A549 (cell line): ENCODE results near the gene SLC47A2. TPM values are rescaled to one million over a fixed set of nuclear protein-coding genes. Genes with fewer than 3 reads are reported as not detected.

Experiments used
- ATAC-seq, 2 experiments: fragments of 200-7000 bp in 1 of 2; fragments of >200 bp in 1 of 2; cut with Nextera tagmentation in 1 of 2; cut with Tn5 transposase in 1 of 2; 3 replicates each; pipeline versions ENCODE4 v1.8.0 to v1.9.1; 2018 to 2020; ENCODE audit warnings: mild to moderate bottlenecking in 1 of 2, moderate library complexity in 1 of 2
- CTCF ChIA-PET: fragments of 300-600 bp; sonication (Branson Sonifier 250); formaldehyde crosslinking; extraction: SDS; loops from one replicate; lab custom pipeline; 2021; ENCODE audit warnings: antibody characterized with exemption, inconsistent platforms; lab: Yijun Ruan, JAX
- POLR2A ChIA-PET: fragments of 350-600 bp; formaldehyde crosslinking; extraction: SDS; loops from one replicate; lab custom pipeline; 2021; ENCODE audit warnings: antibody characterized with exemption, inconsistent platforms; lab: Yijun Ruan, JAX
- DNase-seq, 2 experiments: peaks; one replicate each; pipeline versions ENCODE4 v3.0.0 to v3.0.0-alpha.2; 2011 to 2016; ENCODE audit warnings: low read depth in 1 of 2, low spot score in 1 of 2
- FAIRE-seq: peaks from 2 replicates; lab custom pipeline; 2011; peaks lifted over from hg19 to GRCh38; lab: Jason Lieb, UNC
- H3K27ac ChIP-seq, 2 experiments: fragments of >200 bp; sonication (Bioruptor Twin); formaldehyde crosslinking; 3 replicates each; pipeline ENCODE4 v1.5.1; 2016 to 2017
- H3K4me1 ChIP-seq: fragments of >200 bp; sonication (Bioruptor Twin); formaldehyde crosslinking; 3 replicates; pipeline ENCODE4 v1.6.1; 2016
- H3K4me2 ChIP-seq: fragments of >200 bp; sonication (Bioruptor Twin); formaldehyde crosslinking; 3 replicates; pipeline ENCODE4 v1.6.1; 2016
- H3K4me3 ChIP-seq: fragments of >200 bp; sonication (Bioruptor Twin); formaldehyde crosslinking; 3 replicates; pipeline ENCODE4 v1.5.1; 2016
- H3K9me3 ChIP-seq: fragments of >200 bp; sonication (Bioruptor Twin); formaldehyde crosslinking; 3 replicates; pipeline ENCODE4 v1.6.1; 2016
- ATOH8 ChIP-seq: fragments of 250-450 bp; sonication (Bioruptor Pico); IDR thresholded peaks from 2 replicates; pipeline ENCODE4 v1.5.0; 2020; ENCODE audit warnings: low read depth, mild to moderate bottlenecking, moderate library complexity
- BHLHE40 ChIP-seq: IDR thresholded peaks from 2 replicates; pipeline ENCODE4 v1.6.1; 2012; ENCODE audit warnings: low read depth, low read length, inconsistent platforms
- CBX2 ChIP-seq: fragments of 200-600 bp; sonication (generic); IDR thresholded peaks from 2 replicates; pipeline ENCODE4 v1.6.1; 2016; ENCODE audit warnings: low read depth, mild to moderate bottlenecking, borderline replicate concordance
- CEBPB ChIP-seq, 2 experiments: fragments of >200 bp in 1 of 2; sonication (Bioruptor Twin) in 1 of 2; formaldehyde crosslinking in 1 of 2; IDR thresholded peaks; 2 replicates each; pipeline ENCODE4 v1.6.1; 2012 to 2016
- CTCF ChIP-seq: fragments of >200 bp; sonication (Bioruptor Twin); formaldehyde crosslinking; IDR thresholded peaks from 3 replicates; pipeline ENCODE4 v1.5.1; 2016
- EHMT2 ChIP-seq: fragments of 200-600 bp; sonication (generic); IDR thresholded peaks from 2 replicates; pipeline ENCODE4 v1.6.1; 2016; ENCODE audit warnings: antibody characterized with exemption, low read depth, mild to moderate bottlenecking, moderate library complexity
- ELK1 ChIP-seq: fragments of 150-350 bp; IDR thresholded peaks from 2 replicates; pipeline ENCODE4 v1.6.1; 2014; ENCODE audit warnings: low read depth, mild to moderate bottlenecking, low read length
- EP300 ChIP-seq, 2 experiments: fragments of >200 bp; sonication (Bioruptor Twin); formaldehyde crosslinking; IDR thresholded peaks; 2 replicates in 1 of 2; 3 replicates in 1 of 2; pipeline ENCODE4 v1.6.1; 2016 to 2017
- FOSL2 ChIP-seq, 2 experiments: fragments of 450-650 bp in 1 of 2; fragments of >200 bp in 1 of 2; sonication (Bioruptor Twin) in 1 of 2; formaldehyde crosslinking; IDR thresholded peaks; 2 replicates each; pipeline versions ENCODE4 v1.5.0 to v1.6.1; 2016 to 2020; ENCODE audit warnings: mild to moderate bottlenecking in 1 of 2, moderate library complexity in 1 of 2
- HEYL ChIP-seq: fragments of 250-450 bp; sonication (Bioruptor Pico); IDR thresholded peaks from 2 replicates; pipeline ENCODE4 v1.8.0; 2021; ENCODE audit warnings: mild to moderate bottlenecking, moderate library complexity
- KDM1A ChIP-seq: fragments of 200-600 bp; sonication (generic); IDR thresholded peaks from 2 replicates; pipeline ENCODE4 v1.6.1; 2016; ENCODE audit warnings: low read depth, mild to moderate bottlenecking
- MAX ChIP-seq: IDR thresholded peaks from 2 replicates; pipeline ENCODE4 v1.6.1; 2012
- MYC ChIP-seq: IDR thresholded peaks from 2 replicates; pipeline ENCODE4 v1.6.1; 2012; ENCODE audit warnings: mild to moderate bottlenecking, inconsistent platforms, low read length, improper control_type of control experiment, borderline replicate concordance
- NR3C1 ChIP-seq: fragments of >200 bp; sonication (Bioruptor Twin); formaldehyde crosslinking; IDR thresholded peaks from 3 replicates; pipeline ENCODE4 v1.6.1; 2017
- PHF8 ChIP-seq: fragments of 200-600 bp; sonication (generic); IDR thresholded peaks from 2 replicates; pipeline ENCODE4 v1.6.1; 2016; ENCODE audit warnings: low read depth, mild to moderate bottlenecking, antibody characterized with exemption, moderate library complexity, borderline replicate concordance
- TFCP2L1 ChIP-seq: fragments of 250-450 bp; sonication (Bioruptor Pico); IDR thresholded peaks from 2 replicates; pipeline ENCODE4 v1.5.0; 2021; ENCODE audit warnings: mild to moderate bottlenecking
- WGBS: methylation state at CpG from one replicate; pipeline ENCODE4 v1.1.6; 2017; ENCODE audit errors: missing lambda C conversion rate; 5-methylcytosine and 5-hydroxymethylcytosine counted together
- polyA plus RNA-seq, 4 experiments: library from polyadenylated mRNA; depleted of rRNA in 3 of 4; stranded (reverse); fragments of >200 nt; fragmentation: RNase III in 1 of 4; extraction: RNeasy Plus Mini Kit Qiagen cat#74134 plus additional on column Dnase treatment in 1 of 4; gene quantifications; 2 replicates in 3 of 4; 3 replicates in 1 of 4; pipeline ENCODE4 v1.2.3, GENCODE V29; 2011 to 2017

Gene SLC47A2
- polyA plus RNA-seq, 2 of the 4 experiments (the other 2 are of a cell fraction): 0.13 to 0.27 TPM

- TF ChIP-seq BHLHE40 (no peak), EP300 (IDR thresholded peaks at IDR 0.05) (no peak), KDM1A (no peak), NR3C1 (no peak)
These were observed 74.0 kb downstream of the SLC47A2 start (continued) for GRCh38 chr17:19642373-19642893.

- Histone ChIP-seq H3K27ac (no peak overlapping the region), H3K4me2 (peak overlapping the region; percentile 29), H3K9me3 (no peaks in the 10 kb centered on the region; the same call in 2 of the 3 replicates), H3K4me1 (peaks cover 47% of the 10 kb centered on the region), H3K4me3 (no peak overlapping the region)
- ATAC-seq (no peak), FAIRE-seq (peak; percentile 85), DNase-seq (no peak)
- TF ChIP-seq CBX2 (no peak), CEBPB (IDR thresholded peaks at IDR 0.05) (peak; percentile 68 to 70; a peak in 3 of 4 replicates), EHMT2 (no peak), ELK1 (no peak), TFCP2L1 (CRISPR knock-in tag) (no peak)
- WGBS: 66% methylated on average over 4 of the region's 4 CpGs
- CTCF ChIA-PET: interaction anchor here (1.5 to 1.6 kb wide), 2 partner anchors 12 to 124 kb away, joined by 4 to 9 read pairs; no protein-coding TSS in a partner anchor
- POLR2A ChIA-PET: no interaction called here
These were observed 74.6 kb downstream of the SLC47A2 start for GRCh38 chr17:19641687-19642372.

GRCh38 chr17:19631905-19632304 is 84.5 kb downstream of the SLC47A2 start:
- ChIA-PET CTCF (interaction anchor here (0.6 to 4.7 kb wide), 3 partner anchors 14 to 122 kb away, joined by 3 to 37 read pairs (median 3); partner anchors contain the start of gene ALDH3A2), POLR2A (no interaction called here)
- H3K4me1 ChIP-seq: peaks cover 21% of the 10 kb centered on the region
- ATAC-seq (no peak), FAIRE-seq (no peak), DNase-seq (no peak)
- no peaks in the 10 kb centered on the region for H3K9me3 ChIP-seq
- no peak overlapping the region for H3K4me2 ChIP-seq
- 95% methylated on average over 2 of the region's 2 CpGs for WGBS
- no peak for TF ChIP-seq ATOH8 (CRISPR knock-in tag)
- TF ChIP-seq MAX: no peak
- no peak for TF ChIP-seq HEYL
- TF ChIP-seq CTCF: no peak
- no peak overlapping the region for H3K4me3 ChIP-seq
- no peak overlapping the region for H3K27ac ChIP-seq

- FAIRE-seq (no peak), ATAC-seq (no peak; a peak in 1 of 6 replicates), DNase-seq (no peak)
- H3K4me2 ChIP-seq: peak overlapping the region; percentile 14; the same call in 1 of the 3 replicates
- H3K27ac ChIP-seq: 0 out of 6 replicates have a peak overlapping the region, but pooled peaks of 1 of the 2 experiments have one; percentile 6
- CTCF ChIA-PET: interaction anchor here (0.7 to 4.7 kb wide), 3 partner anchors 16 to 136 kb away, joined by 3 to 37 read pairs (median 3); partner anchors contain the start of gene ALDH3A2
- POLR2A ChIA-PET: interaction anchor here (1.4 kb wide), 1 partner anchor 17 kb away, joined by 4 read pairs; no protein-coding TSS in a partner anchor
- 88% methylated on average over 1 of the region's 1 CpG for WGBS
- H3K9me3 ChIP-seq: no peaks in the 10 kb centered on the region
- TF ChIP-seq FOSL2 (IDR thresholded peaks at IDR 0.05) (no peak), FOSL2 (CRISPR knock-in tag; IDR thresholded peaks at IDR 0.05) (peak; percentile 29; the same call in 1 of the 2 replicates), MYC (no peak), PHF8 (no peak)
- no peak overlapping the region for H3K4me3 ChIP-seq
- H3K4me1 ChIP-seq: peaks cover 21% of the 10 kb centered on the region
These were observed 85.7 kb downstream of the SLC47A2 start for GRCh38 chr17:19630661-19631060.
